Panc1 (cell line): ENCODE data around the gene OR2A5.

Source experiments
- POLR2AphosphoS5 ChIP-seq: IDR thresholded peaks from 2 replicates; pipeline ENCODE4 v1.6.1; 2012; ENCODE audit warnings: mild to moderate bottlenecking, low read depth, low read length, moderate library complexity
- SIN3A ChIP-seq: IDR thresholded peaks from 2 replicates; pipeline ENCODE4 v1.6.1; 2012; ENCODE audit warnings: low read depth, mild to moderate bottlenecking, low read length, moderate library complexity, borderline replicate concordance; ENCODE audit not compliant: insufficient read depth
- TCF7L2 ChIP-seq: IDR thresholded peaks from 2 replicates; pipeline ENCODE4 v1.6.1; 2011; ENCODE audit warnings: mild to moderate bottlenecking, low read depth, low read length, inconsistent platforms
- TF ChIP-seq, protein P1 (sequence below), 2 experiments: IDR thresholded peaks; 2 replicates each; pipeline ENCODE4 v1.6.1; 2011 to 2012; ENCODE audit warnings: low read depth in 2 of 2, control low read depth in 1 of 2, low read length in 1 of 2, mild to moderate bottlenecking in 1 of 2, moderate library complexity in 1 of 2; ENCODE audit not compliant: insufficient read depth in 1 of 2
- TF ChIP-seq, protein P2 (sequence below): fragments of 450-650 bp; IDR thresholded peaks from 2 replicates; pipeline ENCODE4 v1.5.1; 2017; ENCODE audit warnings: mild to moderate bottlenecking

DNA sequence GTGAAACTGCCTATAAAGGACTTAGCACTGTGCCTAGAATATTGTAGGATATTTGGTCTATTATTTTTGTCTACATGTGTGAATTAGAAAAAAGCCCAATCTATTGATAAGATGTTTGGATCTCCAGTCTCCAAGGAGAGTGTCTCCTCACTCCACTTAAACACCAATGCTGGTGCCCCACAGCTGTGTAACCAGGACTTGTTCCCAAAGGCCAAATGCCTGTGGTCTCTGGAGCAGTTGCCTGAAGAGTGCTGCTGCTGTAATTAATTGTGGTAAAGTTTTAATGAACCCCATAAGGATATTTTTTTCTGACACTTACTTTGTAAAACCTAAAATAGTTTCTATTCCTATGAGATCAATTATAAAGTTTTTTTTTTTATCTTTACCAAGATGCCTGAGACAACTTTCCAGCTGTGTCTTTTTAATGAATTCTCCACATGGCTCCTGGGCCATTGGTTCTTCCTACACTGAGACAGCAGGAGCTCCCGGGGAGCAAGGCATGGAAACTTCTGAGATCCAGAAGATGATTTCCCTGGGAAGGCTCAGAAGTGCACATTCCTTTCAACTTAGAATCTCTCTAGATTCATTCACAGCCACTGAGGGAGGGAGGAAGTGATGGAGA, 11.2 kb upstream of the OR2A5 start:
- TF ChIP-seq SIN3A (no peak), POLR2AphosphoS5 (no peak), TCF7L2 (no peak)
- TF ChIP-seq, protein P1, sequence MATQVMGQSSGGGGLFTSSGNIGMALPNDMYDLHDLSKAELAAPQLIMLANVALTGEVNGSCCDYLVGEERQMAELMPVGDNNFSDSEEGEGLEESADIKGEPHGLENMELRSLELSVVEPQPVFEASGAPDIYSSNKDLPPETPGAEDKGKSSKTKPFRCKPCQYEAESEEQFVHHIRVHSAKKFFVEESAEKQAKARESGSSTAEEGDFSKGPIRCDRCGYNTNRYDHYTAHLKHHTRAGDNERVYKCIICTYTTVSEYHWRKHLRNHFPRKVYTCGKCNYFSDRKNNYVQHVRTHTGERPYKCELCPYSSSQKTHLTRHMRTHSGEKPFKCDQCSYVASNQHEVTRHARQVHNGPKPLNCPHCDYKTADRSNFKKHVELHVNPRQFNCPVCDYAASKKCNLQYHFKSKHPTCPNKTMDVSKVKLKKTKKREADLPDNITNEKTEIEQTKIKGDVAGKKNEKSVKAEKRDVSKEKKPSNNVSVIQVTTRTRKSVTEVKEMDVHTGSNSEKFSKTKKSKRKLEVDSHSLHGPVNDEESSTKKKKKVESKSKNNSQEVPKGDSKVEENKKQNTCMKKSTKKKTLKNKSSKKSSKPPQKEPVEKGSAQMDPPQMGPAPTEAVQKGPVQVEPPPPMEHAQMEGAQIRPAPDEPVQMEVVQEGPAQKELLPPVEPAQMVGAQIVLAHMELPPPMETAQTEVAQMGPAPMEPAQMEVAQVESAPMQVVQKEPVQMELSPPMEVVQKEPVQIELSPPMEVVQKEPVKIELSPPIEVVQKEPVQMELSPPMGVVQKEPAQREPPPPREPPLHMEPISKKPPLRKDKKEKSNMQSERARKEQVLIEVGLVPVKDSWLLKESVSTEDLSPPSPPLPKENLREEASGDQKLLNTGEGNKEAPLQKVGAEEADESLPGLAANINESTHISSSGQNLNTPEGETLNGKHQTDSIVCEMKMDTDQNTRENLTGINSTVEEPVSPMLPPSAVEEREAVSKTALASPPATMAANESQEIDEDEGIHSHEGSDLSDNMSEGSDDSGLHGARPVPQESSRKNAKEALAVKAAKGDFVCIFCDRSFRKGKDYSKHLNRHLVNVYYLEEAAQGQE (IDR thresholded peaks at IDR 0.05; ENCODE audit: insufficient read depth in 1 of 2, low read depth in 2 of 2, low read length in 1 of 2): no peak
- TF ChIP-seq, protein P2, sequence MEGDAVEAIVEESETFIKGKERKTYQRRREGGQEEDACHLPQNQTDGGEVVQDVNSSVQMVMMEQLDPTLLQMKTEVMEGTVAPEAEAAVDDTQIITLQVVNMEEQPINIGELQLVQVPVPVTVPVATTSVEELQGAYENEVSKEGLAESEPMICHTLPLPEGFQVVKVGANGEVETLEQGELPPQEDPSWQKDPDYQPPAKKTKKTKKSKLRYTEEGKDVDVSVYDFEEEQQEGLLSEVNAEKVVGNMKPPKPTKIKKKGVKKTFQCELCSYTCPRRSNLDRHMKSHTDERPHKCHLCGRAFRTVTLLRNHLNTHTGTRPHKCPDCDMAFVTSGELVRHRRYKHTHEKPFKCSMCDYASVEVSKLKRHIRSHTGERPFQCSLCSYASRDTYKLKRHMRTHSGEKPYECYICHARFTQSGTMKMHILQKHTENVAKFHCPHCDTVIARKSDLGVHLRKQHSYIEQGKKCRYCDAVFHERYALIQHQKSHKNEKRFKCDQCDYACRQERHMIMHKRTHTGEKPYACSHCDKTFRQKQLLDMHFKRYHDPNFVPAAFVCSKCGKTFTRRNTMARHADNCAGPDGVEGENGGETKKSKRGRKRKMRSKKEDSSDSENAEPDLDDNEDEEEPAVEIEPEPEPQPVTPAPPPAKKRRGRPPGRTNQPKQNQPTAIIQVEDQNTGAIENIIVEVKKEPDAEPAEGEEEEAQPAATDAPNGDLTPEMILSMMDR: no peak
